Mucosa of stomach (tissue), 1 donor: ENCODE results near the gene GALNT1.
A peak's percentile ranks its signal among the peaks of the same experiment; 100 is the strongest.
"Not testable (repeated sequence)": the region's sequence is repeated elsewhere in the genome, so short reads cannot be mapped to it uniquely, and the experiment has no call there.

Source experiments
- H3K27me3 ChIP-seq: one replicate; pipeline ENCODE4 v1.7.0; 2013; ENCODE audit warnings: mild to moderate bottlenecking, low read length; ENCODE audit not compliant: control insufficient read depth, insufficient read depth
- H3K36me3 ChIP-seq: one replicate; pipeline ENCODE4 v1.7.0; 2013; ENCODE audit warnings: low read length; ENCODE audit not compliant: control insufficient read depth, insufficient read depth
- H3K4me1 ChIP-seq: one replicate; pipeline ENCODE4 v1.7.0; 2013; ENCODE audit warnings: mild to moderate bottlenecking, low read length; ENCODE audit not compliant: control insufficient read depth, insufficient read depth
- H3K4me3 ChIP-seq: one replicate; pipeline ENCODE4 v1.7.0; 2013; ENCODE audit warnings: low read length
- H3K9ac ChIP-seq: one replicate; pipeline ENCODE4 v1.7.0; 2013; ENCODE audit warnings: mild to moderate bottlenecking, low read length, moderate library complexity
- H3K9me3 ChIP-seq: one replicate; pipeline ENCODE4 v1.7.0; 2013; ENCODE audit warnings: mild to moderate bottlenecking, low read length, moderate library complexity; ENCODE audit not compliant: control insufficient read depth
- donor health status: Pancreatic carcinoma.

Gene GALNT1

DNA sequence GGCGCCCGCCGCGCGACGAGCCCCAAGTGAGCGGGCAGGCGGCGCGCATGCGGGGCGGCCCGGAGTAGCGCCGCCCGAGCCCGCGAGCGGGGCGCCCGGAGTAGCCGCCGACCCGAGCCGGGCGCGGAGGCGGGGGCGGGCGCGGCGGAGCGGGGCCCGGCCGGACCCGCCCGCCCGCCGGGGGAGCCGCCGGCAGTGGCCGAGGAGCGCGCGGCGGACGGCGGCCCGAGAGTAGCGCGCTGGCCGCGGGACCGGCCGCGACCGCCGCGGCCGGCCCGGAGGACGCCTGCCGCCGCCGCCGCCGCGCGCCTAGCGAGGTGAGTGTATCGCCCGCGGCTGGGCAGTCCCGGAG is at the start of gene GALNT1:
Gene GALNT1 (plus strand): TSS at position 195 of the 352 bp plus-strand sequence. CDS start 72,923 bp downstream, outside the sequence.
- peaks cover 14% of the 10 kb centered on the region for H3K4me1 ChIP-seq
- H3K36me3 ChIP-seq, result no peaks in the 10 kb centered on the region
- H3K9ac ChIP-seq, result peak within 1 kb of the TSS; percentile 65
- no peaks in the 10 kb centered on the region for H3K9me3 ChIP-seq
- H3K4me3 ChIP-seq, result peak within 1 kb of the TSS; percentile 54
- no peaks in the 10 kb centered on the region for H3K27me3 ChIP-seq

GRCh38 chr18:35533916-35534405 is 47.6 kb upstream of the GALNT1 start:
- Histone ChIP-seq H3K36me3 (no peaks in the 10 kb centered on the region), H3K4me1 (no peaks in the 10 kb centered on the region), H3K9ac (no peak overlapping the region), H3K27me3 (no peaks in the 10 kb centered on the region), H3K9me3 (no peaks in the 10 kb centered on the region), H3K4me3 (no peak overlapping the region)

DNA sequence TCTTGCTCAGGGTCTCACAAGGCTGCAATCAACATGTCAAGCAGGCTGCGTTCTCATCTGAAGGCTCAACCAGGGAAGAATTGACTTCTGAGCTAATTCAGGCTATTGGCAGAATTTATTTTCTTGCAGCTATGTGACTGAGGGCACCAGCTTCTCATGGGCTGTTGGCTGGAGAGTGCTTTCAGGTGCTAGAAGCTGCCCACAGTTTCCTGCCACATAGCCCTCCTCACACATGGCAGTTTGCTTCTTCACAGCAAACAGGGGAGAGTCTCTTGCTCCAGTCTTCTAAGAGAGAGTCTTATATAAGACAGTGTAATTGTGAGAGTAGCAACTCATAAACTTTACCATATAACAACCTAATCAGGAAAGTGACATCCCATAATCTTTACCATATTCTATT is 46.2 kb upstream of the GALNT1 start:
- no peak overlapping the region for H3K4me3 ChIP-seq
- H3K9ac ChIP-seq, result no peak overlapping the region
- no peaks in the 10 kb centered on the region for H3K4me1 ChIP-seq
- H3K9me3 ChIP-seq, result no peaks in the 10 kb centered on the region
- no peaks in the 10 kb centered on the region for H3K27me3 ChIP-seq
- no peaks in the 10 kb centered on the region for H3K36me3 ChIP-seq

DNA sequence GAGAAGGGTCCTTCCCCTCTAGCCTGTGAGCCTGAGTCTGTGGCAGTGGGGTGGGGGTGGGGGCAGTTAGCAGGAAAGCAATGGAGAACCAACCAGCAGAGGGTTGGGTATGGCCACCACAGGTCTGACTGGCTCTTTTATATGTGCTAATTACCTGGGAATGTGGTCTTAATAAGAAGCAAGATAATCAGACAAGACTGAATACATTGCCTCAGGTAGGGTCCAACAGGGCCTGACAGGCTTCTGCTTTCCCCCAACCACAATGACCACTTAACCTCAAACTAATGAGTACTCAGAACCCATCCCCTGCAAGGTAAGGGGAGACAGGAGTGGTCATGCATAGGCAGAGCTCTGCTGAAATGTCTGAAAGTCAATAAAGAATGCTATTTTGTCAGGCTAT is 39.2 kb upstream of the GALNT1 start:
- no peak overlapping the region for H3K9ac ChIP-seq
- H3K4me1 ChIP-seq, result no peaks in the 10 kb centered on the region
- no peaks in the 10 kb centered on the region for H3K36me3 ChIP-seq
- H3K9me3 ChIP-seq, result no peaks in the 10 kb centered on the region
- no peak overlapping the region for H3K4me3 ChIP-seq
- no peaks in the 10 kb centered on the region for H3K27me3 ChIP-seq

GRCh38 chr18:35547008-35547605 is 34.4 kb upstream of the GALNT1 start:
- no peak overlapping the region for H3K4me3 ChIP-seq
- H3K36me3 ChIP-seq, result no peaks in the 10 kb centered on the region
- no peaks in the 10 kb centered on the region for H3K4me1 ChIP-seq
- H3K9me3 ChIP-seq, result no peaks in the 10 kb centered on the region
- H3K9ac ChIP-seq, result no peak overlapping the region
- no peaks in the 10 kb centered on the region for H3K27me3 ChIP-seq

- Histone ChIP-seq H3K9ac (no peak overlapping the region), H3K4me3 (no peak overlapping the region), H3K9me3 (no peaks in the 10 kb centered on the region), H3K36me3 (no peaks in the 10 kb centered on the region), H3K27me3 (no peaks in the 10 kb centered on the region), H3K4me1 (no peaks in the 10 kb centered on the region)
Observed at GRCh38 chr18:35549564-35549963, 32.0 kb upstream of the GALNT1 start.

DNA sequence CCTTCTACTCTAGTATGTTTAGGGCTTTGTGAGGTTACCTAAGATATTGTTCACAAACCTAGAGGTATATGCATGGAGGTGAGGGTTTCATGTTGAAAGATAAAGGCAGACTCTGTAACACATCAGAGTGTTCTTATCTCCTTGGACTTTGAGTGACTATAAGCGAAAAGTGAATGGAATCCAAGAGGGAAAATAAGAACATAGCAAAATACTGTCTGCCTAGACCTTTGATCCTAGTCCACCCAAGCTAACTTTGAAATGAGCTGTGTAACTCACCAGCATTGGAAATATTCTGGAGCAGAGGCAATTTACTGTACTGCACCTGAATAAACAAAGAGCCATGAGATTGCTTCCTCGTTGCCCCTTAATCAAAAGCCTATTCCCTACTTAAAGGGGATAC is 28.2 kb upstream of the GALNT1 start:
- Histone ChIP-seq H3K9me3 (no peaks in the 10 kb centered on the region), H3K4me3 (no peak overlapping the region), H3K9ac (no peak overlapping the region), H3K4me1 (no peaks in the 10 kb centered on the region), H3K27me3 (no peaks in the 10 kb centered on the region), H3K36me3 (no peaks in the 10 kb centered on the region)

DNA sequence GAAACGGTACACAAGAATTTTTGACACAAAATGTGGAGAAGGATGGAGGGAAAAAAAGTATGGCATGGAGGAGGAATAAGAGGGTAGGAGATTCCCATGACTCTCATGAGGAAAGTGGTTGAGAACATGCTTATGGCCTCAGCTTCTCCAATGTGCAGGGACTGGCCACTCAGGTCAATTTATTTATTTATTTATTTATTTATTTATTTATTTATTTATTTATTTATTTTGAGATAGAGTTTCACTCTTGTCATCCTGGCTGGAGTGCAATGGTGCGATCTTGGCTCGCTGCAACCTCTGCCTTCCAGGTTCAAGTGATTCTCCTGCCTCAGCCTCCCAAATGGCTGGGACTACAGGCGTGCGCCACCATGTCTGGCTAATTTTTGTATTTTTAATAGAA is 26.0 kb upstream of the GALNT1 start:
- not testable (repeated sequence) for H3K4me3 ChIP-seq, H3K27me3 ChIP-seq, H3K9me3 ChIP-seq, H3K9ac ChIP-seq, H3K4me1 ChIP-seq, H3K36me3 ChIP-seq

DNA sequence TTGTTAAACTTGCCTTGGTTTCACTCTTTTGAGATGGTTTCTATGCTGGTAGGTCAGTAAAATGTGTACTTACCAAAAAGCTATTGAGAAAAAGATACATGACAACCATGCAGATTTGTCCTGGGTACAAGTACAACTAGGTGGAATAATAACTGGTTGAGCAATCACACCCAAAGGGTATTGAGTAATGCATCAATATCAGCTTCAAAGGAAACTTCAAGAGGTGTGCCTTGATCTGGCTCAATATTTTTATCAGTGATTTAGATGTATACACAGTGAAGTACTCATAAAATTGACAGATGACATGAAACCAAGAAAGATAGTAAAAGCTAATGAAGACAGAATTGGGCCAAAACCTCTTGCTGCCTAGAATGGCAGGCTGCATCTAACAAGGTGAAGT is 21.7 kb upstream of the GALNT1 start:
- Histone ChIP-seq H3K36me3 (no peaks in the 10 kb centered on the region), H3K4me3 (no peak overlapping the region), H3K9ac (no peak overlapping the region), H3K9me3 (no peaks in the 10 kb centered on the region), H3K27me3 (no peaks in the 10 kb centered on the region), H3K4me1 (peaks cover 7% of the 10 kb centered on the region)

GRCh38 chr18:35564795-35565453 is 16.6 kb upstream of the GALNT1 start:
- no peak overlapping the region for H3K4me3 ChIP-seq
- peaks cover 7% of the 10 kb centered on the region for H3K4me1 ChIP-seq
- H3K27me3 ChIP-seq, result no peaks in the 10 kb centered on the region
- H3K9me3 ChIP-seq, result no peaks in the 10 kb centered on the region
- H3K9ac ChIP-seq, result no peak overlapping the region
- H3K36me3 ChIP-seq, result no peaks in the 10 kb centered on the region

DNA sequence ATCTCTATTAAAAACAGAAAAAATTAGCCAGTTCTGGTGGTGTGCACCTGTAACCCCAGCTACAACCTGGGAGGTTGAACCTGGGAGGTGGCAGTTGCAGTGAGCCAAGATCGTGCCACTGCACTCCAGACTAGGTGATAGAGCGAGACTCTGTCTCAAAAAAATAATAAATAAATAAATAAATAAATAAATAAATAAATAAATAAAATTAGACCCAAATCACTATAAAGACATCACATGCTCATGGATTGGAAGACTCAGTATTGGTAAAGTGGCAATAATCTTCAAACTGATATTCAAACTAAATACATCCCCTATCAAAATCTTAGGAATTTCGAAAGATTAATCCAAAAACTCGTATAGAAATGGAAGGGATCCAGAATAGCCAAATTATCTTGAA is 15.5 kb upstream of the GALNT1 start:
- no peaks in the 10 kb centered on the region for H3K4me1 ChIP-seq
- H3K9me3 ChIP-seq, result no peaks in the 10 kb centered on the region
- H3K27me3 ChIP-seq, result no peaks in the 10 kb centered on the region
- H3K9ac ChIP-seq, result no peak overlapping the region
- H3K36me3 ChIP-seq, result no peaks in the 10 kb centered on the region
- no peak overlapping the region for H3K4me3 ChIP-seq

DNA sequence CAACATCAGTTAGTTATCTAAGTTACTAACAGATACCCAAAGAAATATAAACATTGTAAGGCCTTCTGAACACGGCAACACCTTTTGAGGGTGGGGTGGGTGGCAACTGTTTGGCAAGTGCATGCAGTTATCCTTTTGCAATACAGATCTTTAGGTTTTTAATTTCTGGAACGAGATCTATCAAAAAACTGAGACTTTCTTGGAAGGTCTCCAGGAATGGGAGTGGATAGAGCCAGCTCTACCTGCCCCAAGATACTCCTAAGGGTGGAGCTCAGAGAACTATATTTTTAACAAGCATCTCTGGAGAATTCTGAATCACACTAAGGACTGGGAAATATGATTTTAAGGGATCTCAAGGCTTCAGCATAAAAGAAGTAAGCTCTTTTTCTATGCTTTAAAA is 11.4 kb upstream of the GALNT1 start:
- H3K27me3 ChIP-seq, result no peaks in the 10 kb centered on the region
- H3K4me3 ChIP-seq, result no peak overlapping the region
- no peak overlapping the region for H3K9ac ChIP-seq
- H3K4me1 ChIP-seq, result no peaks in the 10 kb centered on the region
- no peaks in the 10 kb centered on the region for H3K36me3 ChIP-seq
- no peaks in the 10 kb centered on the region for H3K9me3 ChIP-seq
